Vagina (tissue), 2 donors: ENCODE measurements around the gene ANKS1B.

Experiments
- CTCF ChIP-seq, 3 experiments: fragments of 450-650 bp in 2 of 3; fragments of 200-600 bp in 1 of 3; sonication (generic) in 1 of 3; IDR thresholded peaks; one replicate each; pipeline ENCODE4 v1.5.1; 2017 to 2019; ENCODE audit warnings: antibody characterized with exemption in 3 of 3, mild to moderate bottlenecking in 2 of 3, moderate library complexity in 2 of 3
- POLR2AphosphoS5 ChIP-seq, 2 donors: sonication (generic); formaldehyde crosslinking; IDR thresholded peaks; one replicate each; pipeline ENCODE4 v1.9.0; 2017; ENCODE audit warnings: antibody characterized with exemption in 2 of 2, mild to moderate bottlenecking in 2 of 2, low read depth in 1 of 2; ENCODE audit not compliant: insufficient read depth in 1 of 2

DNA sequence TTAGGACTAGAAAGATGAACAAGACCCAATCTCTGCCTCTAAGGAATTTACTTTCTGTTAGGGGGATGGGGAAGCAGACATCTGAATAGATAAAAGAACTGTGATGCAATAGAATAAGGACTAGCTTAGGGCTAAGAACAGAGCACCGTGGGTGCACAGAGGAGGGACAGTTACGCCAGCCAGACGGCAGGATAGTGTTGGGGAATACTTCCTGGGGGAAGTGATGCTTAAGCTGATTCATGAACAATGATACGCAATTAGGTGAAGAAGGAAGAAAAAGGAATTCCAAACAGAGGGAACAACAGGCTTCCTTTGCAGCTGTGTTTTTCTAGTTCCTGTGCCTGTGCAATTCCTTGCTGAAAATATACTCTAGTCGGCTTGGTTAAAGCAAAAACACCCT is 838.6 kb downstream of the ANKS1B start:
- TF ChIP-seq CTCF (IDR thresholded peaks at IDR 0.05), result no peak
- TF ChIP-seq POLR2AphosphoS5 (IDR thresholded peaks at IDR 0.05; ENCODE audit: insufficient read depth in 1 of 2, low read depth in 1 of 2), result no peak
